Naive thymus-derived CD4-positive, alpha-beta T cell (primary cell): ENCODE results near the gene SHC3. TPM values are rescaled to one million over a fixed set of nuclear protein-coding genes. Genes with fewer than 3 reads are reported as not detected.

Experiments
- ATAC-seq: fragments of 150-1000 bp; cut with Tn5 transposase; 2 replicates; pipeline ENCODE4 v1.10.0; 2021; ENCODE audit warnings: mild to moderate bottlenecking, moderate library complexity
- CTCF ChIA-PET: fragments of 350-600 bp; sonication (Branson Sonifier 250); formaldehyde crosslinking; loops from one replicate; lab custom pipeline; 2021; ENCODE audit warnings: antibody characterized with exemption; lab: Charles Lee
- POLR2A ChIA-PET: fragments of 350-600 bp; sonication (Branson Sonifier 250); formaldehyde crosslinking; loops from one replicate; lab custom pipeline; 2021; ENCODE audit warnings: antibody characterized with exemption, inconsistent platforms; lab: Charles Lee
- DNase-seq, 9 donors: peaks; one replicate each; pipeline versions ENCODE4 v3.0.0 to v3.0.0-alpha.2; 2020 to 2022; ENCODE audit warnings: mixed read lengths in 1 of 9
- H3K27ac ChIP-seq: one replicate; pipeline ENCODE4 v1.7.0; 2013; ENCODE audit warnings: mild to moderate bottlenecking, low read depth, low read length, moderate library complexity
- H3K27me3 ChIP-seq, 2 donors: one replicate each; pipeline ENCODE4 v1.7.0; 2013; ENCODE audit warnings: low read length in 2 of 2, mild to moderate bottlenecking in 2 of 2, moderate library complexity in 2 of 2; ENCODE audit not compliant: control insufficient read depth in 2 of 2, insufficient read depth in 2 of 2
- H3K36me3 ChIP-seq, 3 experiments: 1 replicate in 2 of 3; 2 replicates in 1 of 3; pipeline ENCODE4 v1.7.0; 2013; ENCODE audit warnings: low read length in 3 of 3, mild to moderate bottlenecking in 3 of 3, moderate library complexity in 1 of 3; ENCODE audit not compliant: insufficient read depth in 3 of 3, control insufficient read depth in 2 of 3
- H3K4me1 ChIP-seq, 2 donors: one replicate each; pipeline ENCODE4 v1.7.0; 2013; ENCODE audit warnings: low read length in 2 of 2, mild to moderate bottlenecking in 2 of 2, moderate library complexity in 1 of 2; ENCODE audit not compliant: control insufficient read depth in 2 of 2, insufficient read depth in 2 of 2
- H3K4me3 ChIP-seq: 2 replicates; pipeline ENCODE4 v1.7.0; 2013; ENCODE audit warnings: mild to moderate bottlenecking, low read length
- H3K9me3 ChIP-seq, 3 experiments: 1 replicate in 2 of 3; 2 replicates in 1 of 3; pipeline ENCODE4 v1.7.0; 2013; ENCODE audit warnings: low read length in 3 of 3; ENCODE audit not compliant: control insufficient read depth in 2 of 3
- H3K27ac Mint-ChIP-seq, 9 donors: one replicate each; pipeline ENCODE4 v1.8.0; 2020 to 2022; ENCODE audit warnings: mixed read lengths in 9 of 9, mild to moderate bottlenecking in 8 of 9, moderate library complexity in 5 of 9, inconsistent platforms in 2 of 9
- H3K27me3 Mint-ChIP-seq, 5 donors: one replicate each; pipeline ENCODE4 v1.8.0; 2021 to 2022; ENCODE audit warnings: mixed read lengths in 5 of 5, mild to moderate bottlenecking in 1 of 5
- H3K36me3 Mint-ChIP-seq, 5 donors: one replicate each; pipeline ENCODE4 v1.8.0; 2020 to 2022; ENCODE audit warnings: mixed read lengths in 5 of 5, mild to moderate bottlenecking in 3 of 5, inconsistent platforms in 1 of 5
- H3K4me1 Mint-ChIP-seq, 7 donors: one replicate each; pipeline ENCODE4 v1.8.0; 2020 to 2022; ENCODE audit warnings: mixed read lengths in 7 of 7, mild to moderate bottlenecking in 3 of 7, inconsistent platforms in 1 of 7
- H3K4me3 Mint-ChIP-seq, 10 donors: one replicate each; pipeline ENCODE4 v1.8.0; 2020 to 2022; ENCODE audit warnings: mild to moderate bottlenecking in 10 of 10, mixed read lengths in 10 of 10, moderate library complexity in 6 of 10, inconsistent platforms in 2 of 10
- H3K9me3 Mint-ChIP-seq, 11 donors: one replicate each; pipeline ENCODE4 v1.8.0; 2020 to 2022; ENCODE audit warnings: mixed read lengths in 11 of 11, mild to moderate bottlenecking in 4 of 11, inconsistent platforms in 1 of 11, moderate library complexity in 1 of 11
- intact Hi-C, 2 donors: fragments of 100-400 bp; cut with micrococcal nuclease; formaldehyde crosslinking; loops; one replicate each; pipeline ENCODE4 v1.15.1; 2023
- polyA plus RNA-seq, 2 donors: library from polyadenylated mRNA; unstranded; fragments of 300-500 nt; fragmentation: Illumina TruSeq; gene quantifications; one replicate each; pipeline ENCODE4 v1.2.3, GENCODE V29; 2021
- total RNA-seq, 6 experiments: library from RNA in 5 of 6; stranded (reverse) in 5 of 6; gene quantifications; 1 replicate in 5 of 6; 2 replicates in 1 of 6; pipeline ENCODE4 v1.2.3 and lab custom pipeline; 2021 to 2026

The SHC3 gene
- total and polyA plus RNA-seq, 7 experiments from 2014 or later = 0.02 to 0.11 (median 0.07) TPM; not detected in 3

GRCh38 chr9:89149726-89150125, 28.9 kb downstream of the SHC3 start:
- H3K9me3 ChIP-seq = no peaks in the 10 kb centered on the region
- no peak overlapping the region for H3K27ac Mint-ChIP-seq

GRCh38 chr9:89145097-89145496, 33.5 kb downstream of the SHC3 start:
- no peak for DNase-seq
- intact Hi-C loops = no loop called here
- Mint-ChIP-seq H3K4me3 (no peak overlapping the region), H3K4me1 (no peaks in the 10 kb centered on the region), H3K36me3 (no peaks in the 10 kb centered on the region), H3K27me3 (peaks cover 0 to 15% (median 7%) of the 10 kb centered on the region in 5 donors), H3K9me3 (no peaks in the 10 kb centered on the region), H3K27ac (no peak overlapping the region)
- Histone ChIP-seq H3K4me1 (no peaks in the 10 kb centered on the region), H3K27me3 (no peaks in the 10 kb centered on the region), H3K4me3 (no peak overlapping the region), H3K27ac (no peak overlapping the region), H3K9me3 (no peaks in the 10 kb centered on the region), H3K36me3 (no peaks in the 10 kb centered on the region)
- ChIA-PET CTCF (no interaction called here), POLR2A (no interaction called here)
- ATAC-seq = no peak

More at GRCh38 chr9:89149726-89150125, 28.9 kb downstream of the SHC3 start:
- H3K27ac ChIP-seq = no peak overlapping the region
- H3K4me1 ChIP-seq = no peaks in the 10 kb centered on the region
- H3K27me3 Mint-ChIP-seq = peaks cover 13 to 40% (median 29%) of the 10 kb centered on the region in 5 donors
- no peaks in the 10 kb centered on the region for H3K36me3 ChIP-seq
- H3K4me3 ChIP-seq = no peak overlapping the region
- DNase-seq = no peak
- H3K36me3 Mint-ChIP-seq = no peaks in the 10 kb centered on the region
- POLR2A ChIA-PET = no interaction called here
- H3K4me3 Mint-ChIP-seq = no peak overlapping the region
- intact Hi-C loops = no loop called here
- H3K27me3 ChIP-seq = no peaks in the 10 kb centered on the region
- peaks cover 0 to 7% (median 0%) of the 10 kb centered on the region in 7 donors for H3K4me1 Mint-ChIP-seq
- CTCF ChIA-PET = no interaction called here
- H3K9me3 Mint-ChIP-seq = peaks cover 0 to 3% (median 0%) of the 10 kb centered on the region in 11 donors
- no peak for ATAC-seq

GRCh38 chr9:89144238-89144637, 34.4 kb downstream of the SHC3 start:
- H3K36me3 ChIP-seq = no peaks in the 10 kb centered on the region
- H3K4me1 ChIP-seq = no peaks in the 10 kb centered on the region
- ATAC-seq (no peak), DNase-seq (no peak)
- H3K27me3 ChIP-seq = no peaks in the 10 kb centered on the region
- H3K9me3 ChIP-seq = no peaks in the 10 kb centered on the region
- H3K27me3 Mint-ChIP-seq = peaks cover 0 to 17% (median 7%) of the 10 kb centered on the region in 5 donors
- no peaks in the 10 kb centered on the region for H3K9me3 Mint-ChIP-seq
- no peaks in the 10 kb centered on the region for H3K4me1 Mint-ChIP-seq
- H3K36me3 Mint-ChIP-seq = no peaks in the 10 kb centered on the region
- POLR2A ChIA-PET = no interaction called here
- intact Hi-C loops = no loop called here
- H3K4me3 Mint-ChIP-seq = no peak overlapping the region
- no peak overlapping the region for H3K27ac ChIP-seq
- CTCF ChIA-PET = no interaction called here
- no peak overlapping the region for H3K27ac Mint-ChIP-seq
- H3K4me3 ChIP-seq = no peak overlapping the region

- no peaks in the 10 kb centered on the region for H3K4me1 Mint-ChIP-seq
- intact Hi-C loops = no loop called here
- ChIA-PET POLR2A (no interaction called here), CTCF (no interaction called here)
- ATAC-seq = no peak
- H3K36me3 Mint-ChIP-seq = no peaks in the 10 kb centered on the region
- H3K36me3 ChIP-seq = no peaks in the 10 kb centered on the region
- no peak for DNase-seq
- no peaks in the 10 kb centered on the region for H3K4me1 ChIP-seq
- H3K4me3 Mint-ChIP-seq = no peak overlapping the region
- no peaks in the 10 kb centered on the region for H3K9me3 Mint-ChIP-seq
- H3K27me3 Mint-ChIP-seq = peaks cover 0 to 24% (median 7%) of the 10 kb centered on the region in 5 donors
- H3K27ac Mint-ChIP-seq = no peak overlapping the region
- H3K4me3 ChIP-seq = no peak overlapping the region
- no peaks in the 10 kb centered on the region for H3K9me3 ChIP-seq
- H3K27me3 ChIP-seq = no peaks in the 10 kb centered on the region
- no peak overlapping the region for H3K27ac ChIP-seq
Measured at GRCh38 chr9:89143266-89143665, 35.4 kb downstream of the SHC3 start.

- H3K9me3 Mint-ChIP-seq = peaks cover 0 to 12% (median 4%) of the 10 kb centered on the region in 11 donors
- H3K4me3 ChIP-seq = no peak overlapping the region
- H3K36me3 Mint-ChIP-seq = peaks cover 0 to 4% (median 0%) of the 10 kb centered on the region in 5 donors
- DNase-seq = no peak
- peaks cover 4 to 17% (median 6%) of the 10 kb centered on the region in 5 donors for H3K27me3 Mint-ChIP-seq
- intact Hi-C loops = no loop called here
- POLR2A ChIA-PET = no interaction called here
- CTCF ChIA-PET = no interaction called here
- H3K36me3 ChIP-seq = no peaks in the 10 kb centered on the region
- H3K27me3 ChIP-seq = no peaks in the 10 kb centered on the region
- no peak overlapping the region for H3K4me3 Mint-ChIP-seq
- no peak for ATAC-seq
- H3K27ac ChIP-seq = no peak overlapping the region
- no peaks in the 10 kb centered on the region for H3K4me1 ChIP-seq
- no peaks in the 10 kb centered on the region for H3K4me1 Mint-ChIP-seq
- no peaks in the 10 kb centered on the region for H3K9me3 ChIP-seq
- no peak overlapping the region for H3K27ac Mint-ChIP-seq
Measured at GRCh38 chr9:89139455-89139854, 39.2 kb downstream of the SHC3 start.

GRCh38 chr9:89138463-89139390, 39.9 kb downstream of the SHC3 start:
- POLR2A ChIA-PET = no interaction called here
- DNase-seq (no peak), ATAC-seq (no peak)
- Mint-ChIP-seq H3K4me3 (no peak overlapping the region), H3K36me3 (peaks cover 0 to 4% (median 0%) of the 10 kb centered on the region in 5 donors), H3K27ac (no peak overlapping the region), H3K4me1 (no peaks in the 10 kb centered on the region), H3K9me3 (peaks cover 0 to 19% (median 5%) of the 10 kb centered on the region in 11 donors), H3K27me3 (peaks cover 4 to 17% (median 6%) of the 10 kb centered on the region in 5 donors)
- no peak overlapping the region for H3K4me3 ChIP-seq
- intact Hi-C loops = no loop called here
- H3K4me1 ChIP-seq = no peaks in the 10 kb centered on the region
- H3K27me3 ChIP-seq = no peaks in the 10 kb centered on the region
- H3K36me3 ChIP-seq = no peaks in the 10 kb centered on the region
- no peaks in the 10 kb centered on the region for H3K9me3 ChIP-seq
- no peak overlapping the region for H3K27ac ChIP-seq
- CTCF ChIA-PET = no interaction called here
